Colon (tissue), 2 donors: Measurements from ENCODE around the gene CCDC83.
"Not testable (repeated sequence)": the region's sequence is repeated elsewhere in the genome, so short reads cannot be mapped to it uniquely, and the experiment has no call there.

ENCODE experiments used
- FAIRE-seq: peaks from 2 replicates; lab custom pipeline; 2012; peaks lifted over from hg19 to GRCh38; lab: Jason Lieb, UNC
- donor health status: control.
- donor health status: control.

CCDC83 gene

GRCh38 chr11:85835729-85836128 is 19.5 kb upstream of the CCDC83 start:
- no peak for FAIRE-seq

- not testable (repeated sequence) for FAIRE-seq
Observed at GRCh38 chr11:85840932-85841331, 14.3 kb upstream of the CCDC83 start.

- no peak for FAIRE-seq
Observed at GRCh38 chr11:85843929-85844328, 11.3 kb upstream of the CCDC83 start.

- no peak for FAIRE-seq
Observed at GRCh38 chr11:85844439-85845123, 10.6 kb upstream of the CCDC83 start.

GRCh38 chr11:85845124-85845631 is 10.0 kb upstream of the CCDC83 start:
- no peak for FAIRE-seq

- FAIRE-seq, result no peak
Observed at GRCh38 chr11:85847436-85847835, 7.7 kb upstream of the CCDC83 start.

- FAIRE-seq, result no peak
Observed at GRCh38 chr11:85848006-85848405, 7.2 kb upstream of the CCDC83 start.

- FAIRE-seq, result no peak
Observed at GRCh38 chr11:85848556-85848955, 6.6 kb upstream of the CCDC83 start.

GRCh38 chr11:85852754-85853153 is 2.4 kb upstream of the CCDC83 start:
- FAIRE-seq, result not testable (repeated sequence)

- FAIRE-seq, result not testable (repeated sequence)
Observed at GRCh38 chr11:85853541-85853940, 1.6 kb upstream of the CCDC83 start.

- no peak for FAIRE-seq
Observed at GRCh38 chr11:85854212-85854556, 999 bp upstream of the CCDC83 start.

- no peak for FAIRE-seq
Observed at GRCh38 chr11:85854557-85855340, 434 bp upstream of the CCDC83 start.

GRCh38 chr11:85857098-85857497 is 1.9 kb downstream of the CCDC83 start:
- FAIRE-seq, result no peak

GRCh38 chr11:85859541-85859940 is 4.4 kb downstream of the CCDC83 start:
- not testable (repeated sequence) for FAIRE-seq

- no peak for FAIRE-seq
Observed at GRCh38 chr11:85863855-85864254, 8.7 kb downstream of the CCDC83 start.

GRCh38 chr11:85866137-85866827 is 11.1 kb downstream of the CCDC83 start:
- no peak for FAIRE-seq

- FAIRE-seq, result no peak
Observed at GRCh38 chr11:85867751-85868150, 12.6 kb downstream of the CCDC83 start.

GRCh38 chr11:85869781-85870180 is 14.6 kb downstream of the CCDC83 start:
- no peak for FAIRE-seq

GRCh38 chr11:85874265-85874664 is 19.1 kb downstream of the CCDC83 start:
- no peak for FAIRE-seq

GRCh38 chr11:85875505-85875904 is 20.3 kb downstream of the CCDC83 start:
- FAIRE-seq, result no peak

- no peak for FAIRE-seq
Observed at GRCh38 chr11:85884581-85885021, 29.4 kb downstream of the CCDC83 start.

- FAIRE-seq, result no peak
Observed at GRCh38 chr11:85886089-85887056, 31.2 kb downstream of the CCDC83 start.
